C4-2B (cell line): ENCODE measurements around the gene ZSCAN5A.

Experiments
- ZFX ChIP-seq: fragments of 450-650 bp; IDR thresholded peaks from 2 replicates; pipeline ENCODE4 v1.6.1; 2017
- TF ChIP-seq, protein P1 (sequence below): fragments of 450-650 bp; conservative IDR thresholded peaks from 2 replicates; pipeline ENCODE4 v1.5.1; 2017; ENCODE audit warnings: mild to moderate bottlenecking

DNA sequence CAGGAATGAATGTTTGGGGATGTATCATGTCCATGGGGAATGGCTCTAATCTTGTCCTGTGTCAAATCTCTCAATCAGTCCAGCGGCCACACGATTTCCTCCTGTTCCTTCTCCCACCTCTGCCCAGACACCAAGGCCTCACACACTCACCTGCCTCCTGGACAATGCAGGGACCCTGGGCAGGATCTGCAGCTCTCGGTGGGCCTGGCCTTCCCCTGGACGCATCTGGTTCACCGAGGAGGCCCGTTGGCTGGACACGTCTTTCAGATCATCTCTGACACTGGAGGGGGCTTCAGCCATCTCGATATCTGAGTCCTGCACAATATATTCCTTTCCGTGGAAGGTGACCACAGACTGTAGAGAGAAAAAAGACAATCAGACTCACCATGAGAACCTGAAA is 91.2 kb downstream of the ZSCAN5A start:
- TF ChIP-seq, protein P1, sequence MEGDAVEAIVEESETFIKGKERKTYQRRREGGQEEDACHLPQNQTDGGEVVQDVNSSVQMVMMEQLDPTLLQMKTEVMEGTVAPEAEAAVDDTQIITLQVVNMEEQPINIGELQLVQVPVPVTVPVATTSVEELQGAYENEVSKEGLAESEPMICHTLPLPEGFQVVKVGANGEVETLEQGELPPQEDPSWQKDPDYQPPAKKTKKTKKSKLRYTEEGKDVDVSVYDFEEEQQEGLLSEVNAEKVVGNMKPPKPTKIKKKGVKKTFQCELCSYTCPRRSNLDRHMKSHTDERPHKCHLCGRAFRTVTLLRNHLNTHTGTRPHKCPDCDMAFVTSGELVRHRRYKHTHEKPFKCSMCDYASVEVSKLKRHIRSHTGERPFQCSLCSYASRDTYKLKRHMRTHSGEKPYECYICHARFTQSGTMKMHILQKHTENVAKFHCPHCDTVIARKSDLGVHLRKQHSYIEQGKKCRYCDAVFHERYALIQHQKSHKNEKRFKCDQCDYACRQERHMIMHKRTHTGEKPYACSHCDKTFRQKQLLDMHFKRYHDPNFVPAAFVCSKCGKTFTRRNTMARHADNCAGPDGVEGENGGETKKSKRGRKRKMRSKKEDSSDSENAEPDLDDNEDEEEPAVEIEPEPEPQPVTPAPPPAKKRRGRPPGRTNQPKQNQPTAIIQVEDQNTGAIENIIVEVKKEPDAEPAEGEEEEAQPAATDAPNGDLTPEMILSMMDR, result no peak
- no peak for TF ChIP-seq ZFX
